Left ventricle myocardium inferior (tissue), 1 donor: ENCODE measurements around the gene ZNF236. TPM values are rescaled to one million over a fixed set of nuclear protein-coding genes. Genes with fewer than 3 reads are reported as not detected.

Experiments
- DNase-seq: peaks from one replicate; pipeline ENCODE4 v3.0.0-alpha.2; 2020
- H3K27ac ChIP-seq: fragments of 200-600 bp; replicated peaks from 2 replicates; pipeline ENCODE4 v1.8.0; 2021
- H3K27me3 ChIP-seq: fragments of 200-600 bp; 2 replicates; pipeline ENCODE4 v1.8.0; 2021; ENCODE audit warnings: low read depth
- H3K36me3 ChIP-seq: fragments of 200-600 bp; 2 replicates; pipeline ENCODE4 v1.8.0; 2021
- H3K4me1 ChIP-seq: fragments of 200-600 bp; 2 replicates; pipeline ENCODE4 v1.8.0; 2021
- H3K4me3 ChIP-seq: fragments of 200-600 bp; 2 replicates; pipeline ENCODE4 v1.8.0; 2021; ENCODE audit warnings: mild to moderate bottlenecking, moderate library complexity
- H3K9me3 ChIP-seq: fragments of 200-600 bp; replicated peaks from 2 replicates; pipeline ENCODE4 v1.8.0; 2021
- intact Hi-C: fragments of 100-400 bp; cut with micrococcal nuclease; formaldehyde crosslinking; loops from one replicate; pipeline ENCODE4 v1.11.0; 2022
- total RNA-seq: library from RNA; stranded (reverse); fragmentation: NEBNext Ultra II Directional; extraction: Animal tissue kit (Norgen Biotek cat#: 25700); gene quantifications from one replicate; pipeline ENCODE4 v1.2.1, GENCODE V29; 2021
- TF ChIP-seq, protein P1 (sequence below): fragments of 200-600 bp; IDR thresholded peaks from 2 replicates; pipeline ENCODE4 v1.8.0; 2021; ENCODE audit warnings: antibody characterized with exemption, mild to moderate bottlenecking, borderline replicate concordance
- donor health status: DM: no; HTN: yes; CAD: no; lungs with severe emphysema.

The ZNF236 gene
- total RNA-seq, 1 donor from 2014 or later, result 10.6 TPM

DNA sequence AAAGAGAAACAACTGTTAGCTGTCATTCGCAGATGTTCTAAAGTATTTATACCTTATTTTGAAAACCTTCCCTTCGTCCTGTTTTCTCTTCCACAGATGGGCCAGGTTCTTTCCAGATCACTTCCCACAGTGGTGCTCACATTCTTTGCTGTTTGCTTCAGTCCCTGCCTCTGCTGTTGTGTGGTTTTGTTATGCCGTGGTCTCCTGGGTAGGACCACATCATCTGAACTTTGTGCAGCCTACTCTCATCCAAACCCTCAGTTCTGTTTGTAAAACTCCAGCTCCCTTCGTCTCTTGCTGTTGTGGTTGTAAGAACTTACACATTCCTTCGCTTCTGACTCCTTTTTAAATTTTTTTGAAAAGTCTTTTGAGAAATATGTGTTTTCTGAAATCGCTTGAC, 38.1 kb downstream of the ZNF236 start:
- no peaks in the 10 kb centered on the region for H3K27me3 ChIP-seq
- intact Hi-C loops, result no loop called here
- peaks cover 53% of the 10 kb centered on the region for H3K36me3 ChIP-seq
- H3K27ac ChIP-seq, result no peak overlapping the region
- no peaks in the 10 kb centered on the region for H3K4me1 ChIP-seq
- no peak overlapping the region for H3K4me3 ChIP-seq
- no peaks in the 10 kb centered on the region for H3K9me3 ChIP-seq
- no peak for DNase-seq
- TF ChIP-seq, protein P1, sequence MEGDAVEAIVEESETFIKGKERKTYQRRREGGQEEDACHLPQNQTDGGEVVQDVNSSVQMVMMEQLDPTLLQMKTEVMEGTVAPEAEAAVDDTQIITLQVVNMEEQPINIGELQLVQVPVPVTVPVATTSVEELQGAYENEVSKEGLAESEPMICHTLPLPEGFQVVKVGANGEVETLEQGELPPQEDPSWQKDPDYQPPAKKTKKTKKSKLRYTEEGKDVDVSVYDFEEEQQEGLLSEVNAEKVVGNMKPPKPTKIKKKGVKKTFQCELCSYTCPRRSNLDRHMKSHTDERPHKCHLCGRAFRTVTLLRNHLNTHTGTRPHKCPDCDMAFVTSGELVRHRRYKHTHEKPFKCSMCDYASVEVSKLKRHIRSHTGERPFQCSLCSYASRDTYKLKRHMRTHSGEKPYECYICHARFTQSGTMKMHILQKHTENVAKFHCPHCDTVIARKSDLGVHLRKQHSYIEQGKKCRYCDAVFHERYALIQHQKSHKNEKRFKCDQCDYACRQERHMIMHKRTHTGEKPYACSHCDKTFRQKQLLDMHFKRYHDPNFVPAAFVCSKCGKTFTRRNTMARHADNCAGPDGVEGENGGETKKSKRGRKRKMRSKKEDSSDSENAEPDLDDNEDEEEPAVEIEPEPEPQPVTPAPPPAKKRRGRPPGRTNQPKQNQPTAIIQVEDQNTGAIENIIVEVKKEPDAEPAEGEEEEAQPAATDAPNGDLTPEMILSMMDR, result no peak

DNA sequence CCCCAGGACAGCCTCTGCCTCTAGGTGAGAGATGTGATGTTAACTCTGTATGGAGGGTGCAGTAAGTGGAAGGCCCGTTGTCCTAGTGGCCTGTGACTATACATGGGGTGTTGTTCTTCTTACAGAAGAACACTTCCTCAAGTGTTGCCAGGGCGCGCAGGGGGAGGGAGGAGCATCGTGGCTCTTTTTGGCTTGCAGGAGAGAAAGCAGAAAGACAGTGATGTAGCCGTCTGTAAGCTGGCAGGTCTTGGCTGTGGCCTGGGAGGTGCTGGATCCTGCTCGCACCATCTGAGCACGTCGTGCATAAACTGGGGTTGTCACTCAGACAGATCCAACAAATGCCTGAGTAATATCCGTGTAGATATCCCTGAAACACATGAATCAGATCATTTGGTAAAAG, 44.3 kb downstream of the ZNF236 start:
- Histone ChIP-seq H3K27me3 (no peaks in the 10 kb centered on the region), H3K4me3 (no peak overlapping the region), H3K36me3 (peaks cover 73% of the 10 kb centered on the region), H3K9me3 (no peaks in the 10 kb centered on the region), H3K27ac (no peak overlapping the region), H3K4me1 (no peaks in the 10 kb centered on the region)
- DNase-seq, result no peak
- intact Hi-C loops, result no loop called here
- TF ChIP-seq, protein P1, result no peak

DNA sequence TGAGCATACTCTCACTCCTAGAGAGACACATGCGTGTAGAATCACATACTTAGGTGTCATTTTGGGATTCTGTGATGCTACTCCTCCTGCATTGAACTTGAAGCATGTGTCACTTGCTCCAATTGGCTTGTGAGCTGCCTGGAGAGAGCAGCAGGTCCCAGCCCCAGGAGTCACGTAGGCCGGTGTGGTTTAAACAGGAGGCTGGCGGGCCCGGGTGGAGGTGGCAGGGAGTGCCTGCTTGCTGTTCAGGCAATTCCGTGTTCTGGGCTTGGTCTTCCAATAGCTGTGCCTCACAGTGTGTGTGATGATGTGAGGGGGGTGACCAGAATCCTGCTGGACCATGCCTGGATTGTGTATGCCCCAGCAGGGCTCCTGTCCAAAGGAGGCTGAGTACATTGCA, 51.0 kb downstream of the ZNF236 start:
- no peaks in the 10 kb centered on the region for H3K9me3 ChIP-seq
- peaks cover 59% of the 10 kb centered on the region for H3K36me3 ChIP-seq
- no peak overlapping the region for H3K4me3 ChIP-seq
- TF ChIP-seq, protein P1, result no peak
- H3K27me3 ChIP-seq, result no peaks in the 10 kb centered on the region
- intact Hi-C loops, result loop anchor here (10.0 kb wide), 1 partner anchor 69 kb away; no protein-coding TSS in a partner anchor
- DNase-seq, result no peak
- H3K27ac ChIP-seq, result no peak overlapping the region
- no peaks in the 10 kb centered on the region for H3K4me1 ChIP-seq

DNA sequence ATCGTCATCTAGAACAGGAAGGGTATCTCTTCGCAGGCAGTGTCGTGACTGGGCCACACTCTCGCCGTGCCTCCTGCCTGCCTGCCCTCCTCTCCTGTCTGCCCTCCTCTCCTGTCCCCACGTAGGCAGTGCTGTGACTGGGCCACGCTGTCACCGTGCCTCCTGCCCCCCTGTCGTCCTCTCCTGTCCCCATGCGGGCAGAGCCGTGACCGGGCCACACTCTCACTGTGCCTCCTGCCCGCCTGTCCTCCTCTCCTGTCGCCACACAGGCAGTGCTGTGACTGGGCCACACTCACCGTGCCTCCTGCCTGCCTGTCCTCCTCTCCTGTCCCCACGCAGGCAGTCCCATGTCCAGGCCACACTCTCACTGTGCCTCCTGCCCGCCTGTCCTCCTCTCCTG, 51.4 kb downstream of the ZNF236 start:
- TF ChIP-seq, protein P1, result no peak
- H3K36me3 ChIP-seq, result peaks cover 55% of the 10 kb centered on the region
- intact Hi-C loops, result loop anchor here (10.0 kb wide), 1 partner anchor 69 kb away; no protein-coding TSS in a partner anchor
- no peaks in the 10 kb centered on the region for H3K9me3 ChIP-seq
- H3K27me3 ChIP-seq, result no peaks in the 10 kb centered on the region
- no peak overlapping the region for H3K4me3 ChIP-seq
- H3K27ac ChIP-seq, result no peak overlapping the region
- no peaks in the 10 kb centered on the region for H3K4me1 ChIP-seq
- no peak for DNase-seq

DNA sequence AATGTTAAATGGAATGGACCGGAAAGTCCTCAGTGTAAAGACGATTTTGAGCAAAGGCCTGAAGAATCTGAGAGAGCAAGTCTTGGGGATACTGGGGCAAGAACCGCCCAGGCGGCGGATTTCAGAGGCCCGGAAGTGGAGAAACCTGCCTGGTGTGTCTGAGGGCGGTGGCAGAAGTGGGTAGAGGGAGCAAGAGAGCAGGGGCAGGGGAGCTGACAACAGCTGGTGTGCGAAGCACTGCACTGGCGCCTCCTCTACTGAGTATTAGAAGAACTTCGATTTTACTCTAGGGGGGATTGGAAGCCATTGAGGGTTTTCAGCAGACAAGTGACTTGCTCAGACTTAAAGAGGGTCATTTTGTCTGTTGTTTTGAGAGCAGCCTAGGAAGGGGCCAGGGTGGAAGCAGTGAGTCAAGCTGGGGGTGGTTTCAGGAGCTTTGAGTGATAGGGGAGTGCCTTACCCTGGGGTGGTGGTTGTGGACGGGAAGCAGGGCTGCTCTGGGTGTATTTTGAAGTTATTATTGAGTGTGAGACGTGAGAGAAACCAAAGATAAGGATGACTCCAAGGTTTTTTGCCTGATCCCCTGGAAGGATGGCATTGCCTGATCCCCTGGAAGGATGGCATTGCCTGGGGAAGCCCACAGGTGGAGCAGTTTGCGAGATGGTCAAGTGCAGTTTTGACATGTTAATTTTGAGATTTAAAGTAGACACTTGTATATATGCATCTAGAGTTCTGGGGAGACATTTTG, 52.5 kb downstream of the ZNF236 start:
- intact Hi-C loops, result loop anchor here (10.0 kb wide), 1 partner anchor 70 kb away; no protein-coding TSS in a partner anchor
- Histone ChIP-seq H3K9me3 (no peaks in the 10 kb centered on the region), H3K27ac (no peak overlapping the region), H3K27me3 (no peaks in the 10 kb centered on the region), H3K4me1 (no peaks in the 10 kb centered on the region), H3K36me3 (peaks cover 52% of the 10 kb centered on the region), H3K4me3 (no peak overlapping the region)
- no peak for DNase-seq
- TF ChIP-seq, protein P1, result no peak
